Prostate gland (tissue), 2 donors: ENCODE data around the gene CCDC136.

Source experiments
- POLR2A ChIP-seq: fragments of 450-650 bp; IDR thresholded peaks from one replicate; pipeline ENCODE4 v1.6.1; 2016; ENCODE audit warnings: antibody characterized with exemption, mild to moderate bottlenecking
- POLR2AphosphoS5 ChIP-seq: sonication (generic); formaldehyde crosslinking; IDR thresholded peaks from one replicate; pipeline ENCODE4 v1.6.1; 2017; ENCODE audit warnings: antibody characterized with exemption
- TF ChIP-seq, protein P1 (sequence below), 4 experiments: fragments of 200-600 bp in 2 of 4; fragments of 450-650 bp in 2 of 4; sonication (generic) in 2 of 4; IDR thresholded peaks; 1 replicate in 3 of 4; 2 replicates in 1 of 4; pipeline ENCODE4 v1.5.1; 2016 to 2019; ENCODE audit warnings: antibody characterized with exemption in 4 of 4, mild to moderate bottlenecking in 2 of 4, moderate library complexity in 2 of 4

DNA sequence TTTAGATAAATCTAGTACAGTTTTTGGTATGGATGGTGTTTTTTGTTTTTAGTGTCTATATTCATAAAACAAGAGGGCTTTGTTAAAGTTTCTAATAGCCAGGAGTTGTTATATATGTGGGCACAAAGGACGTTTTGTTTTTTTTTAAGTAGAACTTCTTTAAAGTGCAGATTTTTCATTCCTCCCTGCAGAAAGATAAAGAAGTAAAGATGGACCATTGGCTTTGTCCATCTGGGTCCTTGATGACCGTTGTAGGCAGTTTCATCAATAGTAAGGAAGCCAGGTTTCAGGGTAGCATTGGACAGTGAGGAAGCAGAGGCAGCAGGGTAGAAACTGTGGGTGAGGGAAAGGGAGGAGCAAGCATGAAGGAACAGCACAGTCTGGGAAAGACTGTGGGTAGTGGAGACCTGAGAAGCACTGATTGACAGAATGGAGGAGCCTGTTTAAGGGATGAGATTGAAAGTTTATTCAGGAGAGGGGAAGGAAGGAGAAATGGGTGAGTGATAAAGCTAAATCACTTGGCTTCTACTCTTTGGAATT, 47.3 kb upstream of the CCDC136 start:
- no peak for TF ChIP-seq POLR2AphosphoS5
- TF ChIP-seq POLR2A = no peak
- TF ChIP-seq, protein P1, sequence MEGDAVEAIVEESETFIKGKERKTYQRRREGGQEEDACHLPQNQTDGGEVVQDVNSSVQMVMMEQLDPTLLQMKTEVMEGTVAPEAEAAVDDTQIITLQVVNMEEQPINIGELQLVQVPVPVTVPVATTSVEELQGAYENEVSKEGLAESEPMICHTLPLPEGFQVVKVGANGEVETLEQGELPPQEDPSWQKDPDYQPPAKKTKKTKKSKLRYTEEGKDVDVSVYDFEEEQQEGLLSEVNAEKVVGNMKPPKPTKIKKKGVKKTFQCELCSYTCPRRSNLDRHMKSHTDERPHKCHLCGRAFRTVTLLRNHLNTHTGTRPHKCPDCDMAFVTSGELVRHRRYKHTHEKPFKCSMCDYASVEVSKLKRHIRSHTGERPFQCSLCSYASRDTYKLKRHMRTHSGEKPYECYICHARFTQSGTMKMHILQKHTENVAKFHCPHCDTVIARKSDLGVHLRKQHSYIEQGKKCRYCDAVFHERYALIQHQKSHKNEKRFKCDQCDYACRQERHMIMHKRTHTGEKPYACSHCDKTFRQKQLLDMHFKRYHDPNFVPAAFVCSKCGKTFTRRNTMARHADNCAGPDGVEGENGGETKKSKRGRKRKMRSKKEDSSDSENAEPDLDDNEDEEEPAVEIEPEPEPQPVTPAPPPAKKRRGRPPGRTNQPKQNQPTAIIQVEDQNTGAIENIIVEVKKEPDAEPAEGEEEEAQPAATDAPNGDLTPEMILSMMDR (IDR thresholded peaks at IDR 0.05) = no peak
